Adrenal gland (tissue), 5 donors: Measurements from ENCODE around the gene PRR16.

Experiments
- POLR2A ChIP-seq, 2 donors: fragments of 450-650 bp; IDR thresholded peaks; one replicate each; pipeline ENCODE4 v1.6.1; 2017; ENCODE audit warnings: antibody characterized with exemption in 2 of 2, mild to moderate bottlenecking in 2 of 2, moderate library complexity in 1 of 2
- TF ChIP-seq, protein P1 (sequence below), 6 experiments: fragments of 450-650 bp in 4 of 6; fragments of 200-600 bp in 2 of 6; sonication (generic) in 1 of 6; IDR thresholded peaks; 1 replicate in 5 of 6; 2 replicates in 1 of 6; pipeline versions ENCODE4 v1.5.1 to v1.8.0; 2016 to 2021; ENCODE audit warnings: antibody characterized with exemption in 6 of 6, mild to moderate bottlenecking in 2 of 6, moderate library complexity in 1 of 6
- donor health status: DM: no; HTN: no; CAD: no.

DNA sequence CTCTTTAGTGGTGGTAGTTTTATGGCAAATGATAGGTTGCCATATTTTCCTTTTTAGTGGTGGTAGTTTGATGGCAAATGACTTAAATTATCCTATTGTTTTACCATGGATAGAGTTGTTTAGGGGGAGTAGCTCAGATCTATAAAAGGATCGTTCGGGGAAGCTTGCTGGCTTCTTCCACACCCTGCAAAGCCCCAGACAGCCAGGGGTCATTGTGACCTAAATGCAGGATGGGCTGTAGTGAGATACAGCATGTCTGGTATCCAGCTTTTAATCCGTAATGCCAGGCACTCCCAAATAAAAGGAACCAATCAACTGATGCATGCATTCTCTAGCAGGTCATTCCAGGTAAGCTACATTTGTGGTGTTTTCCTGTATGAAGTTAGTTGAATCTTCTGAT, 67.1 kb downstream of the PRR16 start:
- TF ChIP-seq, protein P1, sequence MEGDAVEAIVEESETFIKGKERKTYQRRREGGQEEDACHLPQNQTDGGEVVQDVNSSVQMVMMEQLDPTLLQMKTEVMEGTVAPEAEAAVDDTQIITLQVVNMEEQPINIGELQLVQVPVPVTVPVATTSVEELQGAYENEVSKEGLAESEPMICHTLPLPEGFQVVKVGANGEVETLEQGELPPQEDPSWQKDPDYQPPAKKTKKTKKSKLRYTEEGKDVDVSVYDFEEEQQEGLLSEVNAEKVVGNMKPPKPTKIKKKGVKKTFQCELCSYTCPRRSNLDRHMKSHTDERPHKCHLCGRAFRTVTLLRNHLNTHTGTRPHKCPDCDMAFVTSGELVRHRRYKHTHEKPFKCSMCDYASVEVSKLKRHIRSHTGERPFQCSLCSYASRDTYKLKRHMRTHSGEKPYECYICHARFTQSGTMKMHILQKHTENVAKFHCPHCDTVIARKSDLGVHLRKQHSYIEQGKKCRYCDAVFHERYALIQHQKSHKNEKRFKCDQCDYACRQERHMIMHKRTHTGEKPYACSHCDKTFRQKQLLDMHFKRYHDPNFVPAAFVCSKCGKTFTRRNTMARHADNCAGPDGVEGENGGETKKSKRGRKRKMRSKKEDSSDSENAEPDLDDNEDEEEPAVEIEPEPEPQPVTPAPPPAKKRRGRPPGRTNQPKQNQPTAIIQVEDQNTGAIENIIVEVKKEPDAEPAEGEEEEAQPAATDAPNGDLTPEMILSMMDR (IDR thresholded peaks at IDR 0.05) = no peak
- TF ChIP-seq POLR2A (IDR thresholded peaks at IDR 0.05) = no peak
